VCaP (cell line): Measurements from ENCODE around the gene ABCA4.

ENCODE experiments used
- H3K27ac ChIP-seq: fragments of 450-650 bp; 2 replicates; pipeline ENCODE4 v1.5.1; 2017
- CTCF ChIP-seq: fragments of 450-650 bp; conservative IDR thresholded peaks from 2 replicates; pipeline ENCODE4 v1.5.1; 2017; ENCODE audit warnings: mild to moderate bottlenecking, moderate library complexity

ABCA4 gene

GRCh38 chr1:94050675-94051074, 70.3 kb downstream of the ABCA4 start:
- peak overlapping the region; percentile 77 for H3K27ac ChIP-seq
- TF ChIP-seq CTCF, result no peak

GRCh38 chr1:94050254-94050653, 70.7 kb downstream of the ABCA4 start:
- no peak for TF ChIP-seq CTCF
- H3K27ac ChIP-seq, result peak overlapping the region; percentile 77

GRCh38 chr1:94049791-94050190, 71.2 kb downstream of the ABCA4 start:
- peak overlapping the region; percentile 77 for H3K27ac ChIP-seq
- no peak for TF ChIP-seq CTCF

- peak overlapping the region; percentile 77 for H3K27ac ChIP-seq
- TF ChIP-seq CTCF, result no peak
Measured at GRCh38 chr1:94048413-94049164, 72.4 kb downstream of the ABCA4 start.

- H3K27ac ChIP-seq, result peak overlapping the region; percentile 77; the same call in 1 of the 2 replicates
- TF ChIP-seq CTCF, result no peak
Measured at GRCh38 chr1:94047949-94048348, 73.0 kb downstream of the ABCA4 start.

- TF ChIP-seq CTCF, result peak; percentile 65
- peak overlapping the region; percentile 85; the same call in 1 of the 2 replicates for H3K27ac ChIP-seq
Measured at GRCh38 chr1:94045465-94046056, 75.4 kb downstream of the ABCA4 start.

GRCh38 chr1:94044891-94045290, 76.1 kb downstream of the ABCA4 start:
- no peak for TF ChIP-seq CTCF
- peak overlapping the region; percentile 85 for H3K27ac ChIP-seq
